Endothelial cell of umbilical vein (primary cell): ENCODE data around the gene TIMM10. TPM values are rescaled to one million over a fixed set of nuclear protein-coding genes. Genes with fewer than 3 reads are reported as not detected.

Source experiments
- BruUV-seq: library from RNA; stranded (reverse); fragments of 400-500 nt; replicated peaks from 2 replicates; lab custom pipeline; 2021; lab: Mats Ljungman, UMichigan
- CTCF ChIA-PET: fragments of 300-600, 350-600 bp; sonication (Branson Sonifier 250); formaldehyde crosslinking; loops from one replicate; lab custom pipeline; 2021; ENCODE audit warnings: antibody characterized with exemption, inconsistent platforms; lab: Charles Lee
- POLR2A ChIA-PET: fragments of 300-600, 350-600 bp; sonication (Branson Sonifier 250); formaldehyde crosslinking; loops from one replicate; lab custom pipeline; 2021; ENCODE audit warnings: antibody characterized with exemption, inconsistent platforms; lab: Charles Lee
- DNase-seq: peaks from one replicate; pipeline ENCODE4 v3.0.0-alpha.2; 2011; ENCODE audit warnings: low read depth, low spot score
- FAIRE-seq: peaks from 2 replicates; lab custom pipeline; 2011; peaks lifted over from hg19 to GRCh38; lab: Jason Lieb, UNC
- H2AFZ ChIP-seq: 2 replicates; pipeline ENCODE4 v1.6.0; 2012; ENCODE audit warnings: low read depth, low read length, control low read depth, inconsistent platforms
- H3K27ac ChIP-seq: 2 replicates; pipeline ENCODE4 v1.5.1; 2011; ENCODE audit warnings: low read depth, mild to moderate bottlenecking, control low read depth, low read length, moderate library complexity; ENCODE audit not compliant: insufficient read depth
- H3K27me3 ChIP-seq, 2 experiments: 2 replicates each; pipeline versions ENCODE4 v1.6.0 to v1.6.1; 2011; ENCODE audit warnings: low read length in 2 of 2, mixed read lengths in 1 of 2; ENCODE audit not compliant: control insufficient read depth in 2 of 2, insufficient read depth in 2 of 2
- H3K36me3 ChIP-seq, 2 experiments: 2 replicates in 1 of 2; 3 replicates in 1 of 2; pipeline ENCODE4 v1.5.1; 2011; ENCODE audit warnings: low read length in 2 of 2, mild to moderate bottlenecking in 1 of 2, moderate library complexity in 1 of 2; ENCODE audit not compliant: control insufficient read depth in 2 of 2, insufficient read depth in 2 of 2; ENCODE audit errors: extremely low read depth in 1 of 2
- H3K4me1 ChIP-seq: 3 replicates; pipeline ENCODE4 v1.5.1; 2011; ENCODE audit warnings: mild to moderate bottlenecking, low read length; ENCODE audit not compliant: control insufficient read depth, insufficient read depth; ENCODE audit errors: extremely low read depth
- H3K4me2 ChIP-seq: 2 replicates; pipeline ENCODE4 v1.6.1; 2011; ENCODE audit warnings: low read length, control low read depth, mixed read lengths; ENCODE audit not compliant: insufficient read depth
- H3K4me3 ChIP-seq, 3 experiments: fragments of 200-600 bp in 1 of 3; sonication (generic), shearing (Covaris generic) in 1 of 3; replicated peaks in 1 of 3; 2 replicates each; pipeline ENCODE4 v1.5.1; 2011 to 2016; ENCODE audit warnings: control low read depth in 3 of 3, low read length in 3 of 3, mild to moderate bottlenecking in 2 of 3, inconsistent platforms in 1 of 3, low read depth in 1 of 3, moderate library complexity in 1 of 3; ENCODE audit not compliant: insufficient read depth in 1 of 3
- H3K79me2 ChIP-seq: 2 replicates; pipeline ENCODE4 v1.6.0; 2012; ENCODE audit warnings: low read length, inconsistent platforms; ENCODE audit not compliant: control insufficient read depth, insufficient read depth
- H3K9ac ChIP-seq: replicated peaks from 2 replicates; pipeline ENCODE3; 2011; ENCODE audit warnings: low read length, control low read depth; ENCODE audit not compliant: insufficient read depth; ENCODE audit errors: extremely low read depth
- H3K9me1 ChIP-seq: replicated peaks from 3 replicates; pipeline ENCODE4 v1.6.0; 2011; ENCODE audit warnings: mild to moderate bottlenecking, low read length; ENCODE audit not compliant: control insufficient read depth, insufficient read depth; ENCODE audit errors: extremely low read depth
- H3K9me3 ChIP-seq: replicated peaks from 2 replicates; pipeline ENCODE4 v1.5.1; 2012; ENCODE audit warnings: low read length, inconsistent platforms; ENCODE audit not compliant: control insufficient read depth, insufficient read depth
- H4K20me1 ChIP-seq: replicated peaks from 2 replicates; pipeline ENCODE3; 2011; ENCODE audit warnings: mild to moderate bottlenecking, low read length; ENCODE audit not compliant: control insufficient read depth, insufficient read depth; ENCODE audit errors: extremely low read depth
- EZH2 ChIP-seq: IDR thresholded peaks from 2 replicates; pipeline ENCODE4 v1.6.1; 2012; ENCODE audit warnings: borderline replicate concordance, low read depth, mild to moderate bottlenecking, moderate library complexity, low read length, inconsistent platforms; ENCODE audit not compliant: severe bottlenecking
- FOS ChIP-seq: IDR thresholded peaks from 2 replicates; pipeline ENCODE4 v1.6.1; 2011; ENCODE audit warnings: mild to moderate bottlenecking, low read length, moderate library complexity, borderline replicate concordance; ENCODE audit not compliant: insufficient read depth
- GATA2 ChIP-seq: IDR thresholded peaks from 2 replicates; pipeline ENCODE4 v1.7.0; 2011; ENCODE audit warnings: low read depth, mild to moderate bottlenecking, moderate library complexity, mixed read lengths, low read length; ENCODE audit not compliant: insufficient read length, insufficient read depth
- JUN ChIP-seq: IDR thresholded peaks from 2 replicates; pipeline ENCODE4 v1.6.1; 2011; ENCODE audit warnings: borderline replicate concordance, low read depth; ENCODE audit not compliant: insufficient read length, insufficient read depth
- MYC ChIP-seq: IDR thresholded peaks from one replicate; pipeline ENCODE4 v1.6.1; 2011; ENCODE audit warnings: mild to moderate bottlenecking, low read depth, low read length
- POLR2A ChIP-seq: IDR thresholded peaks from 2 replicates; pipeline ENCODE4 v1.6.1; 2012; ENCODE audit warnings: low read depth, mild to moderate bottlenecking, control low read depth, low read length
- POLR2AphosphoS5 ChIP-seq: IDR thresholded peaks from 2 replicates; pipeline ENCODE4 v1.6.1; 2012; ENCODE audit warnings: low read depth, mild to moderate bottlenecking, control low read depth, low read length, moderate library complexity; ENCODE audit not compliant: insufficient read depth
- dilution Hi-C: fragments of 300-500 bp; cut with MboI; formaldehyde crosslinking; loops from one replicate; pipeline ENCODE4 v1.15.0; 2019; ENCODE audit warnings: low sequenced_read_pairs; ENCODE audit not compliant: extremely low pct_ligation_motif_present
- intact Hi-C: fragments of 100-400 bp; cut with micrococcal nuclease; formaldehyde crosslinking; loops from one replicate; pipeline ENCODE4 v1.10.0; 2022
- polyA plus RNA-seq, 4 experiments: library from polyadenylated mRNA; depleted of rRNA in 3 of 4; stranded (reverse) in 3 of 4; unstranded in 1 of 4; fragments of >200 nt; gene quantifications; 2 replicates each; pipeline versions ENCODE4 v1.2.1 to v1.2.3, GENCODE V29; 2011 to 2012; ENCODE audit warnings: missing spikeins in 1 of 4
- total RNA-seq: library from RNA; stranded (reverse); gene quantifications from 2 replicates; pipeline ENCODE4 v1.2.3, GENCODE V29; 2021
- TF ChIP-seq, protein P1 (sequence below), 2 donors: IDR thresholded peaks; 1 replicate in 1 of 2; 2 replicates in 1 of 2; pipeline ENCODE4 v1.5.1; 2011; ENCODE audit warnings: low read length in 2 of 2, mild to moderate bottlenecking in 2 of 2, moderate library complexity in 2 of 2, control low read depth in 1 of 2, inconsistent platforms in 1 of 2, low read depth in 1 of 2; ENCODE audit not compliant: insufficient read depth in 1 of 2; ENCODE audit errors: extremely low read depth in 1 of 2
- TF ChIP-seq, protein P2 (sequence below): IDR thresholded peaks from 2 replicates; pipeline ENCODE4 v1.6.1; 2011; ENCODE audit not compliant: insufficient read depth, insufficient read length

Gene TIMM10
- total and polyA plus RNA-seq, 2 donors (not counting 3 experiments of a cell fraction or from before 2014, with no cell fraction given), result 64.2 to 128 TPM

DNA sequence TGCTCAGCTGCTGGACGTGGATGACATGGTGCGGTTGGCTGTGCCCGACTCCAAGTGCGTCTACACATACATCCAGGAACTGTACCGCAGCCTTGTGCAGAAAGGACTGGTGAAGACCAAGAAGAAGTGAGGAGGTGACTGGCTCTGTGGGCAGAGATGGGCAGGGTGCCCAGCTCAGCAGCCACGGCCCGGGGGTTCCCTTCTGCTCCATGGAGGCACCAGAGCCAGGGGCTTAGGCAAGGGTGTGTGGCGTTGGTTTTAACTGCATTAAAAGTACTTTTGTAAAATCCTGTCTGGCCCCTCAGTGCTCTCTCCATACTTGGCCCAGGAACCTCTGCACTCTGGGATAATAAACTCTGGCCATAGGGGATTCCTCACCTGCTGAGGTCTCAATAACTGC is 19.4 kb upstream of the TIMM10 start:
- Histone ChIP-seq H3K9ac (no peak overlapping the region), H3K4me3 (no peak overlapping the region), H4K20me1 (no peaks in the 10 kb centered on the region), H2AFZ (no peak overlapping the region), H3K9me1 (no peaks in the 10 kb centered on the region), H3K36me3 (peaks cover 0 to 5% of the 10 kb centered on the region in 2 experiments), H3K27me3 (no peaks in the 10 kb centered on the region), H3K4me2 (no peak overlapping the region), H3K4me1 (no peaks in the 10 kb centered on the region), H3K9me3 (no peaks in the 10 kb centered on the region), H3K27ac (no peak overlapping the region), H3K79me2 (no peaks in the 10 kb centered on the region)
- ChIA-PET POLR2A (no interaction called here), CTCF (interaction anchor here (0.6 to 0.8 kb wide), 2 partner anchors 18 to 25 kb away, joined by 3 to 4 read pairs; partner anchors contain the start of gene UBE2L6)
- BruUV-seq, result no TSS peak
- FAIRE-seq (no peak), DNase-seq (no peak)
- intact Hi-C loops, result no loop called here
- dilution Hi-C loops, result no loop called here
- TF ChIP-seq POLR2AphosphoS5 (no peak), EZH2 (no peak), POLR2A (no peak), JUN (no peak), FOS (no peak), GATA2 (no peak), MYC (no peak)
- TF ChIP-seq, protein P1, sequence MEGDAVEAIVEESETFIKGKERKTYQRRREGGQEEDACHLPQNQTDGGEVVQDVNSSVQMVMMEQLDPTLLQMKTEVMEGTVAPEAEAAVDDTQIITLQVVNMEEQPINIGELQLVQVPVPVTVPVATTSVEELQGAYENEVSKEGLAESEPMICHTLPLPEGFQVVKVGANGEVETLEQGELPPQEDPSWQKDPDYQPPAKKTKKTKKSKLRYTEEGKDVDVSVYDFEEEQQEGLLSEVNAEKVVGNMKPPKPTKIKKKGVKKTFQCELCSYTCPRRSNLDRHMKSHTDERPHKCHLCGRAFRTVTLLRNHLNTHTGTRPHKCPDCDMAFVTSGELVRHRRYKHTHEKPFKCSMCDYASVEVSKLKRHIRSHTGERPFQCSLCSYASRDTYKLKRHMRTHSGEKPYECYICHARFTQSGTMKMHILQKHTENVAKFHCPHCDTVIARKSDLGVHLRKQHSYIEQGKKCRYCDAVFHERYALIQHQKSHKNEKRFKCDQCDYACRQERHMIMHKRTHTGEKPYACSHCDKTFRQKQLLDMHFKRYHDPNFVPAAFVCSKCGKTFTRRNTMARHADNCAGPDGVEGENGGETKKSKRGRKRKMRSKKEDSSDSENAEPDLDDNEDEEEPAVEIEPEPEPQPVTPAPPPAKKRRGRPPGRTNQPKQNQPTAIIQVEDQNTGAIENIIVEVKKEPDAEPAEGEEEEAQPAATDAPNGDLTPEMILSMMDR (IDR thresholded peaks at IDR 0.05; ENCODE audit: extremely low read depth in 1 of 2, insufficient read depth in 1 of 2, low read depth in 1 of 2, low read length in 2 of 2), result no peak
- TF ChIP-seq, protein P2, sequence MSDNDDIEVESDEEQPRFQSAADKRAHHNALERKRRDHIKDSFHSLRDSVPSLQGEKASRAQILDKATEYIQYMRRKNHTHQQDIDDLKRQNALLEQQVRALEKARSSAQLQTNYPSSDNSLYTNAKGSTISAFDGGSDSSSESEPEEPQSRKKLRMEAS, result no peak
